Ishikawa (cell line): Measurements from ENCODE around the gene PDCD1.

Experiments
- CEBPB ChIP-seq: IDR thresholded peaks from 2 replicates; pipeline ENCODE4 v1.6.1; 2012
- CREB1 ChIP-seq: IDR thresholded peaks from 2 replicates; pipeline ENCODE4 v1.6.1; 2012; ENCODE audit warnings: low read depth
- EGR1 ChIP-seq: IDR thresholded peaks from 2 replicates; pipeline ENCODE4 v1.6.1; 2012
- EP300 ChIP-seq: IDR thresholded peaks from 2 replicates; pipeline ENCODE4 v1.6.1; 2012; ENCODE audit warnings: borderline replicate concordance
- FOXM1 ChIP-seq: IDR thresholded peaks from 2 replicates; pipeline ENCODE4 v1.6.1; 2012; ENCODE audit warnings: low read depth, borderline replicate concordance
- NFIC ChIP-seq: IDR thresholded peaks from 2 replicates; pipeline ENCODE4 v1.6.1; 2012
- RAD21 ChIP-seq: IDR thresholded peaks from 2 replicates; pipeline ENCODE4 v1.6.1; 2012; ENCODE audit warnings: low read depth
- TAF1 ChIP-seq: IDR thresholded peaks from 2 replicates; pipeline ENCODE4 v1.6.1; 2012; ENCODE audit warnings: low read depth, mild to moderate bottlenecking
- TCF12 ChIP-seq: IDR thresholded peaks from 2 replicates; pipeline ENCODE4 v1.6.1; 2012; ENCODE audit warnings: low read depth
- TEAD4 ChIP-seq: IDR thresholded peaks from 2 replicates; pipeline ENCODE4 v1.6.1; 2012
- YY1 ChIP-seq: IDR thresholded peaks from 2 replicates; pipeline ENCODE4 v1.6.1; 2012; ENCODE audit warnings: low read depth
- ZBTB7A ChIP-seq: IDR thresholded peaks from 2 replicates; pipeline ENCODE4 v1.6.1; 2012; ENCODE audit warnings: low read depth
- TF ChIP-seq, protein P1 (sequence below): IDR thresholded peaks from 2 replicates; pipeline ENCODE4 v1.6.1; 2012
- TF ChIP-seq, protein P2 (sequence below): IDR thresholded peaks from 2 replicates; pipeline ENCODE4 v1.6.1; 2012; ENCODE audit warnings: low read depth, mild to moderate bottlenecking
- TF ChIP-seq, protein P3 (sequence below): IDR thresholded peaks from 2 replicates; pipeline ENCODE4 v1.6.1; 2012

PDCD1 gene

DNA sequence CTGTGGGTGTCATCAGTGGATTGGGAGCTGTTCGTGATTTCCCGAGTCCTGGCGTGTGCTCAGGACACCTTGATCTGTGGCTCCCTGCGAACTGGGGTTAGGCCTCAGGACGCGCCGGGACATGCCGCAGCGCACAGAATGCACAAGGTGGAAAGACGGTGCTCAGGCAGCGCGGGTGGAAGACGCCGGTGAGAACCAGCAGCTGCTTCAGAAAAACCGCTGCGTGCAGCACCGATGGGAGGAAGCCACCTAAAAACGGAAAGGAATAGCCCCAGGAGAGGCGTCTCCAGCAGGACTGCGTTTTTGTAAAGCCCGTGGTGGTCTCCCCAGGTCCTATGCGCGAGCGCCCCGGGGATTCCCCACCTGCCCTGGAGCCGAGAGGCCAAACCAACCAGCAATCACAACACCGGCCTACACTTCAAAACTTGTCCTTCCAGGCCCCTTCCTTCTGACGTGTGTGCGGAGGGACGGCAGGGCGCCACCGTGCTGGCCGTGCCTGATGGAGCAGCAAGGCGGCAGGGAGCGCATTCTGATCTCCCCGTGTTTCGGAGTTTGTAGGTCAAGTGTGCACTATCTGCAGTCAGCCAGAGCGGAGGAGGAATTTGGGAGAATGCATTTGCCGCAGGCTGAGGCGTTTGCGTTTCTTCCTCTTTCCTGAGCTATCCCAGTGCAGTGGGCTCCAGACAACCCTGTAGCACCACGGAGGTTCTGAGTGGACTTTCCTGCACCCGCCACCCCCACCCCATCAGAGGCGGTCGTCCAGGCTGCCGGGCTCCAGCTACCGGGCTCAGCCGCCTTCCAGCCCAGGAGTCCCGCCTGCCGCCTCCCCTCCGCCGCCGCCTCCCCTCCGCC, 43.0 kb upstream of the PDCD1 start:
- no peak for TF ChIP-seq FOXM1
- TF ChIP-seq, protein P1, sequence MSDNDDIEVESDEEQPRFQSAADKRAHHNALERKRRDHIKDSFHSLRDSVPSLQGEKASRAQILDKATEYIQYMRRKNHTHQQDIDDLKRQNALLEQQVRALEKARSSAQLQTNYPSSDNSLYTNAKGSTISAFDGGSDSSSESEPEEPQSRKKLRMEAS, result peak; percentile 28; the same call in 1 of the 2 replicates

DNA sequence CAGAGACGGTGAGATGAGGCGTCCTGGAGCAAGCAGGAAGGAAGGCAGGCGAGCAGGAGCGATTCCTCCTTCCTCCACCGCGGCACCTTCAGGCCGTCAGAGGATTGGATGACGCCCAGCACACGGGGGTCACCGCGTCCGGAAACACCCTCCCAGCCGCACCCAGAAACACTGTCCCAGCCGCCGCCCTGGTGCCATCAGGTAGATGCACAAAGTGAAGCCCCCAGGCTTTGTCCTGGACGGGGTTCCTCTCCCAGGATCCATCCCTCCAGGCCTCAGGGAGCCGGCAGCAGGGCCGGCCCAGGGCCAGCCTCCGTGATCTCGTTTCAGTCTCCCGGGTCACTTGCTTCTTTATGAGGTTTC, 42.3 kb upstream of the PDCD1 start:
- TF ChIP-seq EGR1, result no peak
- TF ChIP-seq YY1, result no peak
- TF ChIP-seq, protein P1, result no peak
- no peak for TF ChIP-seq TAF1
- TF ChIP-seq ZBTB7A, result no peak
- TF ChIP-seq TEAD4, result no peak
- no peak for TF ChIP-seq RAD21
- no peak for TF ChIP-seq TCF12
- TF ChIP-seq, protein P2, sequence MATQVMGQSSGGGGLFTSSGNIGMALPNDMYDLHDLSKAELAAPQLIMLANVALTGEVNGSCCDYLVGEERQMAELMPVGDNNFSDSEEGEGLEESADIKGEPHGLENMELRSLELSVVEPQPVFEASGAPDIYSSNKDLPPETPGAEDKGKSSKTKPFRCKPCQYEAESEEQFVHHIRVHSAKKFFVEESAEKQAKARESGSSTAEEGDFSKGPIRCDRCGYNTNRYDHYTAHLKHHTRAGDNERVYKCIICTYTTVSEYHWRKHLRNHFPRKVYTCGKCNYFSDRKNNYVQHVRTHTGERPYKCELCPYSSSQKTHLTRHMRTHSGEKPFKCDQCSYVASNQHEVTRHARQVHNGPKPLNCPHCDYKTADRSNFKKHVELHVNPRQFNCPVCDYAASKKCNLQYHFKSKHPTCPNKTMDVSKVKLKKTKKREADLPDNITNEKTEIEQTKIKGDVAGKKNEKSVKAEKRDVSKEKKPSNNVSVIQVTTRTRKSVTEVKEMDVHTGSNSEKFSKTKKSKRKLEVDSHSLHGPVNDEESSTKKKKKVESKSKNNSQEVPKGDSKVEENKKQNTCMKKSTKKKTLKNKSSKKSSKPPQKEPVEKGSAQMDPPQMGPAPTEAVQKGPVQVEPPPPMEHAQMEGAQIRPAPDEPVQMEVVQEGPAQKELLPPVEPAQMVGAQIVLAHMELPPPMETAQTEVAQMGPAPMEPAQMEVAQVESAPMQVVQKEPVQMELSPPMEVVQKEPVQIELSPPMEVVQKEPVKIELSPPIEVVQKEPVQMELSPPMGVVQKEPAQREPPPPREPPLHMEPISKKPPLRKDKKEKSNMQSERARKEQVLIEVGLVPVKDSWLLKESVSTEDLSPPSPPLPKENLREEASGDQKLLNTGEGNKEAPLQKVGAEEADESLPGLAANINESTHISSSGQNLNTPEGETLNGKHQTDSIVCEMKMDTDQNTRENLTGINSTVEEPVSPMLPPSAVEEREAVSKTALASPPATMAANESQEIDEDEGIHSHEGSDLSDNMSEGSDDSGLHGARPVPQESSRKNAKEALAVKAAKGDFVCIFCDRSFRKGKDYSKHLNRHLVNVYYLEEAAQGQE, result no peak
- TF ChIP-seq, protein P3, sequence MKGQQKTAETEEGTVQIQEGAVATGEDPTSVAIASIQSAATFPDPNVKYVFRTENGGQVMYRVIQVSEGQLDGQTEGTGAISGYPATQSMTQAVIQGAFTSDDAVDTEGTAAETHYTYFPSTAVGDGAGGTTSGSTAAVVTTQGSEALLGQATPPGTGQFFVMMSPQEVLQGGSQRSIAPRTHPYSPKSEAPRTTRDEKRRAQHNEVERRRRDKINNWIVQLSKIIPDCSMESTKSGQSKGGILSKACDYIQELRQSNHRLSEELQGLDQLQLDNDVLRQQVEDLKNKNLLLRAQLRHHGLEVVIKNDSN, result no peak
- no peak for TF ChIP-seq FOXM1
- TF ChIP-seq NFIC, result no peak
- TF ChIP-seq EP300, result no peak

DNA sequence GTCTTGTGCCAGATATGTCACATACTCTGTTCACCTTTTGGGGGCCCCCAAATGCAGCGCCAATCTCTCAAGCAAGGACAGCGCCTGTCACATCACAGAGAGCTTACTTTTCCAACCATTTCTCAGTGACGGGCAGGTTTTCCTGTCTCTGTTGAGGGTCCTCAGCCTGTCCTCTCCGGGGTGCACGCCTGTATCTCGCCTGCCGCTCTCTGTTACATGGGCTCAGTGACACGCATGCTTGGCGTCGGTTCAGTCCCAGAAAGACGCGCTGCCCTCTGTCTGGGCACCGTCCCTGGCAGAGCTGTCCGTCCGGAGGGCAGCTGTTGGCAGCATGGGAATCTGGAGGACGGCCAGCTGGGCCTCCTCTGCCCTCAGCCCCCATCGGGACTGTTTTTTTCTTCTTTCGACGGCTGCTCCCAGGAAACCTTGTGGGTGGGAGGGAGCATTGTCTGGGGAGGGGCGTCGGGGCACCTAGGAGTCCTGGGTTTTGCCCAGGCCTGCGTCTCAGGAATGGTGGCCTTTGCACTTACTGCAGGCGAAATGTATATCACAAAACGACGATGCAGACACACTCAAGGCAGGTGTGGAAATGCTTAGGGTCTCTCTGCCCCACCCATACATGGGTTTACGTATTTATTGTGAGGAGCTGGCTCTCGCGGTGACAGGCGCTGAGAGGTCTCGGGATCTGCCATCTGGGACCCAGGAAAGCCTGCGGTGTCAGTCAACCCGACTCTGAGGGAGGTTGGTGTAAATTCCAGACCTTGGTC, 41.7 kb upstream of the PDCD1 start:
- no peak for TF ChIP-seq YY1
- no peak for TF ChIP-seq TAF1
- no peak for TF ChIP-seq ZBTB7A
- TF ChIP-seq CEBPB, result no peak
- TF ChIP-seq NFIC, result no peak
- TF ChIP-seq EGR1, result no peak
- TF ChIP-seq, protein P2, result no peak
- no peak for TF ChIP-seq EP300
- no peak for TF ChIP-seq RAD21
- no peak for TF ChIP-seq TEAD4
- TF ChIP-seq, protein P3, result no peak
- TF ChIP-seq CREB1, result no peak

DNA sequence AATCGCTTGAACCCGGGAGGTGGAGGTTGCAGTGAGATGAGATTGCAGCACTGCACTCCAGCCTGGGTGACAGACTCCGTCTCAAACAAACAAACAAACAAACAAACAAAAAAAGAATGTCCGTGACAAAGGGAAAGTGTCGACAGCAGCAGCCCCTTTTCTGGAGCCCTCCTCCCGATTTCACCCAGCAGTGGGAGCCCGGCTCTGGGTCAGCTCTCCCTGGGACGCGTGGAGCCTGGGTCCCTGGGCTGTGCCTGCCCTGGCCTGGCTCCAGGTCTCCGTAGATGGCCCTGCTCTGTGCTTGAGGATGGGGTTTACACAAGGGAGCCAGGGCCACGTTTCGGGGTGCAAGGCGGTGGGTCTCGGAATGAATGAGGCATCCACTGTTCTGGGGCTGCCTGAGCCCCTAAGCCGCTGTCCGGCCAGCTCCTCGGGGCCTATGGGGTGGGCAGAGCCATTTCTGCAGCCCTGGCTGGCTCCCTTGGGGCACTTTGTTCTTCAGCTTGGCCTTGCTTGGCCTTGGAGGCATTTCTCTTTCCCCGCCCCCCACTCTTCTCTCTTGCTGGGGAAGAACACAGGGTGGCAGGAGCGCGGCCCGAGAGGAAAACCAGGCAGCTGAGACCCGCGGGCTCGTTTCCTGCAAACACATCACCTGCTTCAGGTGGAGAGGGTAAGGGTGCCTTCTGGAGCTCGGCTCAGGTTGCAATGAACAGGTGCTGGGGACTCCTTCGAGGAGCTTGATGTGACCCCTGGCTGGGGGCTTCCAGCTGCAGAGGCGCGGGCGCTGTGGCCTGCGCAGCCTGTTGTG, 40.0 kb upstream of the PDCD1 start:
- TF ChIP-seq EP300 (no peak), TCF12 (no peak), ZBTB7A (no peak), TAF1 (no peak), FOXM1 (no peak), TEAD4 (no peak), RAD21 (no peak)
- TF ChIP-seq, protein P3, result no peak
